Testis (tissue), 3 donors: ENCODE measurements around the gene CDK15. TPM values are rescaled to one million over a fixed set of nuclear protein-coding genes. Genes with fewer than 3 reads are reported as not detected.

ENCODE experiments used
- DNase-seq: peaks from one replicate; pipeline ENCODE4 v3.0.0-alpha.2; 2019
- H3K27ac ChIP-seq, 2 donors: fragments of 200-600 bp; sonication (generic); one replicate each; pipeline ENCODE4 v1.5.1; 2019
- H3K27me3 ChIP-seq: fragments of 200-600 bp; sonication (generic); one replicate; pipeline ENCODE4 v1.5.1; 2019
- H3K36me3 ChIP-seq: fragments of 200-600 bp; sonication (generic); one replicate; pipeline ENCODE4 v1.5.1; 2017; ENCODE audit warnings: low read depth; ENCODE audit errors: missing control alignments
- H3K4me1 ChIP-seq: fragments of 200-600 bp; sonication (generic); one replicate; pipeline ENCODE4 v1.5.1; 2019
- H3K4me3 ChIP-seq, 2 donors: fragments of 200-600 bp; sonication (generic); one replicate each; pipeline ENCODE4 v1.5.1; 2017 to 2019
- H3K9me3 ChIP-seq: fragments of 200-600 bp; sonication (generic); one replicate; pipeline ENCODE4 v1.5.1; 2017
- CTCF ChIP-seq, 3 experiments: fragments of 450-650 bp in 2 of 3; fragments of 200-600 bp in 1 of 3; sonication (generic) in 1 of 3; IDR thresholded peaks; one replicate each; pipeline ENCODE4 v1.5.1; 2016 to 2019; ENCODE audit warnings: antibody characterized with exemption in 3 of 3, mild to moderate bottlenecking in 2 of 3, moderate library complexity in 1 of 3
- POLR2A ChIP-seq: fragments of 450-650 bp; IDR thresholded peaks from one replicate; pipeline ENCODE4 v1.6.1; 2017; ENCODE audit warnings: antibody characterized with exemption, mild to moderate bottlenecking, moderate library complexity
- WGBS, 2 donors: methylation state at CpG; one replicate each; pipeline ENCODE4 v1.1.5; 2018; 5-methylcytosine and 5-hydroxymethylcytosine counted together
- intact Hi-C: fragments of 100-400 bp; cut with DNase I; formaldehyde crosslinking; loops from one replicate; pipeline ENCODE4 v1.15.1; 2023; ENCODE audit warnings: low total_unique reads
- polyA plus RNA-seq: library from polyadenylated mRNA; stranded (reverse); fragments of 350-450 nt; fragmentation: Illumina TruSeq; extraction: RNeasy Lipid Tissue Mini Kit (QIAGEN cat#74804); gene quantifications from one replicate; pipeline ENCODE4 v1.2.3, GENCODE V29; 2014; ENCODE audit warnings: low read depth, low replicate concordance; ENCODE audit not compliant: insufficient read depth
- total RNA-seq, 2 donors: library from RNA; depleted of rRNA; stranded (reverse); fragments of >200 nt; gene quantifications; one replicate each; pipeline ENCODE4 v1.2.3, GENCODE V29; 2016

The CDK15 gene
- total and polyA plus RNA-seq, 3 donors from 2014 or later: 1.8 to 6.3 (median 5.6) TPM

- WGBS, 2 donors: 81 to 84% methylated on average over 5 of the region's 5 CpGs
- Histone ChIP-seq H3K27ac (no peak overlapping the region), H3K9me3 (no peaks in the 10 kb centered on the region), H3K36me3 (no peaks in the 10 kb centered on the region), H3K4me1 (no peaks in the 10 kb centered on the region), H3K27me3 (no peaks in the 10 kb centered on the region), H3K4me3 (no peak overlapping the region)
- DNase-seq: no peak
- intact Hi-C loops: no loop called here
- no peak for TF ChIP-seq CTCF (IDR thresholded peaks at IDR 0.05)
- no peak for TF ChIP-seq POLR2A
Measured at GRCh38 chr2:201892516-201892915, 86.2 kb downstream of the CDK15 start.

GRCh38 chr2:201900362-201900761, 94.0 kb downstream of the CDK15 start:
- TF ChIP-seq CTCF (IDR thresholded peaks at IDR 0.05): no peak
- no peak for TF ChIP-seq POLR2A
- Histone ChIP-seq H3K4me3 (no peak overlapping the region), H3K27ac (no peak overlapping the region), H3K27me3 (no peaks in the 10 kb centered on the region), H3K4me1 (no peaks in the 10 kb centered on the region), H3K9me3 (no peaks in the 10 kb centered on the region), H3K36me3 (no peaks in the 10 kb centered on the region)
- 53 to 60% methylated on average over 2 of the region's 2 CpGs for WGBS, 2 donors
- intact Hi-C loops: no loop called here
- no peak for DNase-seq

- H3K27me3 ChIP-seq: no peaks in the 10 kb centered on the region
- H3K4me1 ChIP-seq: no peaks in the 10 kb centered on the region
- H3K9me3 ChIP-seq: no peaks in the 10 kb centered on the region
- no peak overlapping the region for H3K4me3 ChIP-seq
- H3K27ac ChIP-seq: no peak overlapping the region
- TF ChIP-seq POLR2A (no peak), CTCF (IDR thresholded peaks at IDR 0.05) (no peak)
- no peaks in the 10 kb centered on the region for H3K36me3 ChIP-seq
- DNase-seq: no peak
- intact Hi-C loops: no loop called here
- WGBS, 2 donors: 71 to 81% methylated on average over 8 of the region's 8 CpGs
Measured at GRCh38 chr2:201901786-201902185, 95.4 kb downstream of the CDK15 start.

GRCh38 chr2:201904538-201905420, 98.4 kb downstream of the CDK15 start:
- 55 to 66% methylated on average over 5 of the region's 5 CpGs for WGBS, 2 donors

More at GRCh38 chr2:201904538-201905420, 98.4 kb downstream of the CDK15 start:
- Histone ChIP-seq H3K9me3 (no peaks in the 10 kb centered on the region), H3K27me3 (no peaks in the 10 kb centered on the region), H3K36me3 (no peaks in the 10 kb centered on the region), H3K4me3 (no peak overlapping the region), H3K4me1 (peaks cover 3% of the 10 kb centered on the region), H3K27ac (no peak overlapping the region)
- no peak for TF ChIP-seq CTCF (IDR thresholded peaks at IDR 0.05)
- TF ChIP-seq POLR2A: no peak
- DNase-seq: no peak
- intact Hi-C loops: no loop called here
